ENCODE results near the gene ICE2. TPM values are rescaled to one million over a fixed set of nuclear protein-coding genes. Genes with fewer than 3 reads are reported as not detected.
A peak's percentile ranks its signal among the peaks of the same experiment; 100 is the strongest.

Gene ICE2
- total RNA-seq, 2 donors from 2014 or later, result 89.4 to 99.7 TPM

GRCh38 chr15:60373327-60373726, 105.6 kb downstream of the ICE2 start:
- Mint-ChIP-seq H3K36me3 (ENCODE audit: low read depth) (peaks cover 61% of the 10 kb centered on the region), H3K4me1 (peaks cover 65% of the 10 kb centered on the region), H3K27ac (no peak overlapping the region), H3K4me3 (no peak overlapping the region), H3K9me3 (no peaks in the 10 kb centered on the region), H3K27me3 (ENCODE audit: insufficient read depth) (peaks cover 58% of the 10 kb centered on the region)
- H3K36me3 ChIP-seq (ENCODE audit: control insufficient read depth, insufficient read depth, low read length), result peaks cover 78% of the 10 kb centered on the region
- peak; percentile 21 for DNase-seq
- no peak for TF ChIP-seq CTCF (conservative IDR thresholded peaks at IDR 0.05)
- 94 to 100% methylated on average over 3 of the region's 3 CpGs for WGBS, 2 experiments (ENCODE audit: insufficient coverage in 1 of 2, insufficient read length in 1 of 2)
- peaks cover 29% of the 10 kb centered on the region for H3K4me1 ChIP-seq (ENCODE audit: control insufficient read depth, insufficient read depth, low read length)
- H3K9me3 ChIP-seq (ENCODE audit: control insufficient read depth, low read length), result no peaks in the 10 kb centered on the region
- H3K27ac ChIP-seq (ENCODE audit: low read depth, low read length), result no peak overlapping the region
- no peak overlapping the region for H3K9ac ChIP-seq (ENCODE audit: extremely low read depth, low read length, poor library complexity, severe bottlenecking)
- no peaks in the 10 kb centered on the region for H3K27me3 ChIP-seq (ENCODE audit: control insufficient read depth, insufficient read depth, low read length, poor library complexity, severe bottlenecking)
- H3K4me3 ChIP-seq (ENCODE audit: low read length), result no peak overlapping the region

- 100% methylated on average over 1 of the region's 1 CpG for WGBS, 2 experiments (ENCODE audit: insufficient coverage in 1 of 2, insufficient read length in 1 of 2)
- Histone ChIP-seq H3K9ac (ENCODE audit: extremely low read depth, low read length, poor library complexity, severe bottlenecking) (no peak overlapping the region), H3K27me3 (ENCODE audit: control insufficient read depth, insufficient read depth, low read length, poor library complexity, severe bottlenecking) (no peaks in the 10 kb centered on the region), H3K4me3 (ENCODE audit: low read length) (no peak overlapping the region), H3K36me3 (ENCODE audit: control insufficient read depth, insufficient read depth, low read length) (peaks cover 74% of the 10 kb centered on the region), H3K27ac (ENCODE audit: low read depth, low read length) (no peak overlapping the region), H3K4me1 (ENCODE audit: control insufficient read depth, insufficient read depth, low read length) (peaks cover 29% of the 10 kb centered on the region), H3K9me3 (ENCODE audit: control insufficient read depth, low read length) (no peaks in the 10 kb centered on the region)
- H3K4me3 Mint-ChIP-seq, result no peak overlapping the region
- no peak overlapping the region for H3K27ac Mint-ChIP-seq
- no peak for TF ChIP-seq CTCF (conservative IDR thresholded peaks at IDR 0.05)
- DNase-seq, result peak; percentile 3
- peaks cover 59% of the 10 kb centered on the region for H3K36me3 Mint-ChIP-seq (ENCODE audit: low read depth)
- peaks cover 58% of the 10 kb centered on the region for H3K27me3 Mint-ChIP-seq (ENCODE audit: insufficient read depth)
- H3K9me3 Mint-ChIP-seq, result no peaks in the 10 kb centered on the region
- peaks cover 65% of the 10 kb centered on the region for H3K4me1 Mint-ChIP-seq
These were observed 106.2 kb downstream of the ICE2 start for GRCh38 chr15:60372756-60373155.

GRCh38 chr15:60372227-60372626, 106.7 kb downstream of the ICE2 start:
- TF ChIP-seq CTCF (conservative IDR thresholded peaks at IDR 0.05), result no peak
- Histone ChIP-seq H3K4me1 (ENCODE audit: control insufficient read depth, insufficient read depth, low read length) (peaks cover 29% of the 10 kb centered on the region), H3K27me3 (ENCODE audit: control insufficient read depth, insufficient read depth, low read length, poor library complexity, severe bottlenecking) (no peaks in the 10 kb centered on the region), H3K9me3 (ENCODE audit: control insufficient read depth, low read length) (no peaks in the 10 kb centered on the region), H3K4me3 (ENCODE audit: low read length) (no peak overlapping the region), H3K27ac (ENCODE audit: low read depth, low read length) (no peak overlapping the region), H3K36me3 (ENCODE audit: control insufficient read depth, insufficient read depth, low read length) (peaks cover 70% of the 10 kb centered on the region), H3K9ac (ENCODE audit: extremely low read depth, low read length, poor library complexity, severe bottlenecking) (no peak overlapping the region)
- DNase-seq, result peak; percentile 22
- Mint-ChIP-seq H3K27ac (no peak overlapping the region), H3K36me3 (ENCODE audit: low read depth) (peaks cover 59% of the 10 kb centered on the region), H3K4me1 (peaks cover 65% of the 10 kb centered on the region), H3K27me3 (ENCODE audit: insufficient read depth) (peaks cover 58% of the 10 kb centered on the region), H3K9me3 (no peaks in the 10 kb centered on the region), H3K4me3 (no peak overlapping the region)
- WGBS, 2 experiments (ENCODE audit: insufficient coverage in 1 of 2, insufficient read length in 1 of 2), result 96% methylated on average over 4 of the region's 4 CpGs

Measured in endodermal cell (in vitro differentiated cells).